Omental fat pad (tissue), 4 donors: Measurements from ENCODE around the gene PPP1R10. TPM values are rescaled to one million over a fixed set of nuclear protein-coding genes. Genes with fewer than 3 reads are reported as not detected.

ENCODE experiments used
- ATAC-seq: fragments of 150-250 bp; one replicate; pipeline ENCODE4 v1.9.1; 2016; ENCODE audit warnings: mild to moderate bottlenecking, moderate library complexity; ENCODE audit not compliant: low FRiP score
- DNase-seq: peaks from one replicate; pipeline ENCODE4 v3.0.0-alpha.2; 2019; ENCODE audit warnings: low spot score
- small RNA-seq: library from RNA; depleted of rRNA; stranded (forward); fragments of <200 nt; gene quantifications from one replicate; pipeline ENCODE3, GENCODE V24; 2016
- total RNA-seq, 4 donors: library from RNA; depleted of rRNA; stranded (reverse); fragments of >200 nt; gene quantifications; one replicate each; pipeline ENCODE4 v1.1.0, GENCODE V29; 2016
- TF ChIP-seq, protein P1 (sequence below), 3 donors: fragments of 450-650 bp; IDR thresholded peaks; one replicate each; pipeline ENCODE4 v1.5.1; 2016 to 2017; ENCODE audit warnings: antibody characterized with exemption in 3 of 3, mild to moderate bottlenecking in 3 of 3, moderate library complexity in 2 of 3

Gene PPP1R10
- total RNA-seq, 4 donors from 2014 or later: 26.3 to 89.4 (median 42.0) TPM

DNA sequence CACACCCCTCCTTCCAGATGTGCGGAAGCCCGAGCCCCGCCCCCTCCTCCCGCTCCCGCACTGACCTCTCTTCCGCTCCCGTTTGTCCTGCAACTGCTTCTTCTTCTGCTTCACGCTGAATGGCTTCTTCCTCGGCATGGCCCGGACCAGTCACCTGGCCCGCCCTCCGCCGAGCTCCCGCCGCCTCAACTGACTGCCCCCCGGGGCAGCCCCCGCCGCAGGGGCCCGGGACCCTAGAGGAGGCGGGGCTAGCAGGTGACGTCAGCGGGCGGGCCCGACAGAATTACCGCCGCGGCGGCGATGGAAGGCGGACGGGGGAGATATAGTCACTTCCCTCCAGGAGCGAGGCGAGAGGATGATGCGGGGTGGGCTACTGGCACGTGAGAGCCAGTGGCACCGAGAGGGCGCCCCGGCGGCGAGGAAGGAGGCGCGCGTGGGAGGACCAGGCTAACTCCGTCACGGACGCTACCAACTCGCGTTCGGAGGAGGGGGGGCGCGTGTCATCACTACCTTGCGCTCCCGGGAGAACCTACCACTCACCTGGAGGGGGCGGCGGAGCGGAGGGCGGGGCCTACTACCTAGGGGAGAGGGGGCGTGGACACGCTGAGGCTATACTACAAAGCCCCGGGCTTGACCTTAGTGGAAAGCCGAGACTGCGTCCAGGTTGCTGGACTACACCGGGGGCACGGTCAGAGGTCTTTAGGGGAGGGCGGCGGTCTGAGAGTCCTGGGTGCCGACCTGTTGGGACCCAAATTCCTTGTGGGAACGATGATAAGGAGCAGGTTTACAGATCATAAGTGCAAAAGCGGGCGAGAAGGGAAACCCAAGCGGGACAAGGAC lies 60.8 kb downstream of the PPP1R10 start, which contains the start of gene GNL1:
Gene GNL1, minus strand, starts transcription at position 424 of the 840 bp plus-strand sequence. Its CDS starts 286 bp downstream, at position 138.
- peak; percentile 96 for DNase-seq

DNA sequence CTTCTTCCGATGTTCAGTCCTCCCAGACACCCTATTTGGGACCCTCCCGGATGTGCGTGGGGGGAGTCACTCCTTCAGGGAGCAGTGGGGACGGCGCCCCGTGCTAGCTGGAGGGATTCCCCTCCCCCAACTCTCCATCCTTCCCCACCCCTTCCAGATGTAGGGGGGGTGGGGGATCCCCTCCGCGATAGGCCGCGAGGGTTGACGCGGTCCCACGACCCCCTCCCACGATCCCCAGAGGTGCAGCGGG lies 61.3 kb downstream of the PPP1R10 start:
- TF ChIP-seq, protein P1, sequence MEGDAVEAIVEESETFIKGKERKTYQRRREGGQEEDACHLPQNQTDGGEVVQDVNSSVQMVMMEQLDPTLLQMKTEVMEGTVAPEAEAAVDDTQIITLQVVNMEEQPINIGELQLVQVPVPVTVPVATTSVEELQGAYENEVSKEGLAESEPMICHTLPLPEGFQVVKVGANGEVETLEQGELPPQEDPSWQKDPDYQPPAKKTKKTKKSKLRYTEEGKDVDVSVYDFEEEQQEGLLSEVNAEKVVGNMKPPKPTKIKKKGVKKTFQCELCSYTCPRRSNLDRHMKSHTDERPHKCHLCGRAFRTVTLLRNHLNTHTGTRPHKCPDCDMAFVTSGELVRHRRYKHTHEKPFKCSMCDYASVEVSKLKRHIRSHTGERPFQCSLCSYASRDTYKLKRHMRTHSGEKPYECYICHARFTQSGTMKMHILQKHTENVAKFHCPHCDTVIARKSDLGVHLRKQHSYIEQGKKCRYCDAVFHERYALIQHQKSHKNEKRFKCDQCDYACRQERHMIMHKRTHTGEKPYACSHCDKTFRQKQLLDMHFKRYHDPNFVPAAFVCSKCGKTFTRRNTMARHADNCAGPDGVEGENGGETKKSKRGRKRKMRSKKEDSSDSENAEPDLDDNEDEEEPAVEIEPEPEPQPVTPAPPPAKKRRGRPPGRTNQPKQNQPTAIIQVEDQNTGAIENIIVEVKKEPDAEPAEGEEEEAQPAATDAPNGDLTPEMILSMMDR (IDR thresholded peaks at IDR 0.05): no peak
- DNase-seq: no peak
- ATAC-seq: no peak

More for the DNA sequence above, 60.8 kb downstream of the PPP1R10 start, which contains the start of gene GNL1:
- ATAC-seq: peak; percentile 93
- TF ChIP-seq, protein P1 (IDR thresholded peaks at IDR 0.05): no peak

DNA sequence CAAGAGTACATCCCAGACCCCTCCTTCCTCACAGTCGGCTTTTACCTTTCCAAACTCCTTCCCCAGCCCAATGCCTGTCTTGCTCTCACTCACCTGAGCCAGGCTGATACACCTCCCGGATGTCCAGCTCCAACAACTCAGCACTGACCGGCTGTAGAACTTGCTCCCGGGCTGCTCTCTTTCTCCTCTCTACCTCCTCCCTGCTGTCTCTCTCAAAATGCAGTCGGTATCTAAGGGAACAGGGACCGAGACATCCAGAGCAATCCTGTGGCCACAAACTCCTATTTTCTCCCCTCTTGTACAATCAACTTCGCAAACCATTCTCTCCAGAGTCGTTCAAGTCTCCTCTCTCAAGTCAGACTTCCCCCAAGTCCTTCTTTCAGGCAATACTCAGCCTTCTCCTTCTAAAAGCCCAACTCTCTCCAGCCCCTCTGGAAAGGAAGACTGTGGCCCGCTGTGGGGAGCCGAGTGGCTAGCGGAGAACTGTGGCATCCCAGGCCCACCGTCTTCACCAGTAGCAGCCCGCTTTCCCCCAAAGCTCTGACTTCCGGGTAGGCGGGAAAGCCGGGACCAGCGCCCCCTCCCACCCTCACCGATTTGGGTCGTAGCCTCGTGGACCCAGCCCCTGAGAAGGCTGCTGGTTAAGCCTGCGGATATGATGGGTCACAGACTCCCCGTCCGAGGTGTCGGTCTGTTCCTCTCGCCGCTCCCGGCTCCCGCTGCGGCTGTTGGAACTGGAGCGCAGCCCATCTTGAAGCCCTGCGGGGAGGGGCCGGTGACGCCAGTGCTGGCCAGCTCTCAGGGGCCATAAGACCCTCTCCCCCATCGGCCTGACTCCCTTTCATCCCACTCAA lies 61.9 kb downstream of the PPP1R10 start:
- peak; percentile 2 for ATAC-seq

GRCh38 chr6:30554404-30554803 lies 62.6 kb downstream of the PPP1R10 start:
- DNase-seq (no peak), ATAC-seq (no peak)
- TF ChIP-seq, protein P1 (IDR thresholded peaks at IDR 0.05): no peak

More for the DNA sequence above, 61.9 kb downstream of the PPP1R10 start:
- TF ChIP-seq, protein P1 (IDR thresholded peaks at IDR 0.05): no peak
- DNase-seq: no peak

Small RNA genes lying within 50 kb of the gene (small RNA-seq; reads per million reads assigned to genes)
- 4.5 reads per million, percentile 74 among the genes with 10 or more reads in this experiment for gene MIR877

Other genes starting within 250 kb of the PPP1R10 start
- gene HLA-E, start 127.7 kb downstream of the PPP1R10 start, total RNA-seq: 1,000 to 10,000 TPM in 1 of 4 donors, 100 to 1,000 TPM in 3; 562 to 1,653 (median 781) TPM
- 10 to 100 TPM; 40.1 to 50.6 (median 43.7) TPM for gene GNL1, start 60.8 kb downstream of the PPP1R10 start, total RNA-seq
- 10 to 100 TPM in 1 of 4 donors, 1 to 10 TPM in 3; 5.0 to 10.4 (median 7.5) TPM for gene PRR3, start 59.9 kb downstream of the PPP1R10 start, total RNA-seq
- 10 to 100 TPM; 34.4 to 86.0 (median 51.1) TPM for gene ABCF1, start 45.8 kb downstream of the PPP1R10 start, total RNA-seq
- 10 to 100 TPM; 35.7 to 67.4 (median 43.0) TPM for gene MRPS18B, start 597 bp upstream of the PPP1R10 start, total RNA-seq
- 1 to 10 TPM; 3.2 to 7.1 (median 5.8) TPM for gene ATAT1, start 9.6 kb upstream of the PPP1R10 start, total RNA-seq
- 10 to 100 TPM in 1 of 4 donors, 1 to 10 TPM in 3; 4.7 to 11.2 (median 7.3) TPM for gene C6orf136, start 29.9 kb upstream of the PPP1R10 start, total RNA-seq
- 10 to 100 TPM; 19.5 to 28.1 (median 24.3) TPM for gene DHX16, start 55.8 kb upstream of the PPP1R10 start, total RNA-seq
- gene PPP1R18, start 69.4 kb upstream of the PPP1R10 start, total RNA-seq: 10 to 100 TPM; 25.5 to 55.7 (median 43.4) TPM
- gene NRM, start 73.7 kb upstream of the PPP1R10 start, total RNA-seq: 1 to 10 TPM; 2.9 to 5.8 (median 3.7) TPM
- 10 to 100 TPM in 1 of 4 donors, 1 to 10 TPM in 3; 6.2 to 15.0 (median 7.2) TPM for gene MDC1, start 100.0 kb upstream of the PPP1R10 start, total RNA-seq
- gene TUBB, start 103.1 kb upstream of the PPP1R10 start, total RNA-seq: 100 to 1,000 TPM; 229 to 281 (median 256) TPM
- 100 to 1,000 TPM in 3 of 4 donors, 10 to 100 TPM in 1; 90.2 to 156 (median 142) TPM for gene FLOT1, start 125.4 kb upstream of the PPP1R10 start, total RNA-seq
- gene IER3, start 127.3 kb upstream of the PPP1R10 start, total RNA-seq: 100 to 1,000 TPM in 1 of 4 donors, 10 to 100 TPM in 2, 1 to 10 TPM in 1; 6.8 to 224 (median 43.4) TPM